Ishikawa (cell line): ENCODE measurements around the gene NCBP1.
A peak's percentile ranks its signal among the peaks of the same experiment; 100 is the strongest.

Experiments used
- CEBPB ChIP-seq: IDR thresholded peaks from 2 replicates; pipeline ENCODE4 v1.6.1; 2012
- CREB1 ChIP-seq: IDR thresholded peaks from 2 replicates; pipeline ENCODE4 v1.6.1; 2012; ENCODE audit warnings: low read depth
- EGR1 ChIP-seq: IDR thresholded peaks from 2 replicates; pipeline ENCODE4 v1.6.1; 2012
- EP300 ChIP-seq: IDR thresholded peaks from 2 replicates; pipeline ENCODE4 v1.6.1; 2012; ENCODE audit warnings: borderline replicate concordance
- FOXM1 ChIP-seq: IDR thresholded peaks from 2 replicates; pipeline ENCODE4 v1.6.1; 2012; ENCODE audit warnings: low read depth, borderline replicate concordance
- MAX ChIP-seq: IDR thresholded peaks from 2 replicates; pipeline ENCODE4 v1.6.1; 2012
- NFIC ChIP-seq: IDR thresholded peaks from 2 replicates; pipeline ENCODE4 v1.6.1; 2012
- RAD21 ChIP-seq: IDR thresholded peaks from 2 replicates; pipeline ENCODE4 v1.6.1; 2012; ENCODE audit warnings: low read depth
- REST ChIP-seq: IDR thresholded peaks from 2 replicates; pipeline ENCODE4 v1.6.1; 2012; ENCODE audit warnings: low read depth, mild to moderate bottlenecking
- TAF1 ChIP-seq: IDR thresholded peaks from 2 replicates; pipeline ENCODE4 v1.6.1; 2012; ENCODE audit warnings: low read depth, mild to moderate bottlenecking
- TCF12 ChIP-seq: IDR thresholded peaks from 2 replicates; pipeline ENCODE4 v1.6.1; 2012; ENCODE audit warnings: low read depth
- TEAD4 ChIP-seq: IDR thresholded peaks from 2 replicates; pipeline ENCODE4 v1.6.1; 2012
- USF1 ChIP-seq: IDR thresholded peaks from 2 replicates; pipeline ENCODE4 v1.6.1; 2012
- YY1 ChIP-seq: IDR thresholded peaks from 2 replicates; pipeline ENCODE4 v1.6.1; 2012; ENCODE audit warnings: low read depth
- ZBTB7A ChIP-seq: IDR thresholded peaks from 2 replicates; pipeline ENCODE4 v1.6.1; 2012; ENCODE audit warnings: low read depth

Gene NCBP1

GRCh38 chr9:97594381-97594921, 39.2 kb upstream of the NCBP1 start:
- no peak for TF ChIP-seq EP300
- no peak for TF ChIP-seq CREB1
- TF ChIP-seq RAD21, result no peak
- TF ChIP-seq CEBPB, result no peak
- no peak for TF ChIP-seq FOXM1
- TF ChIP-seq REST, result no peak
- TF ChIP-seq TAF1, result no peak
- TF ChIP-seq NFIC, result no peak
- no peak for TF ChIP-seq TEAD4
- no peak for TF ChIP-seq TCF12
- TF ChIP-seq ZBTB7A, result no peak
- TF ChIP-seq EGR1, result no peak
- no peak for TF ChIP-seq MAX
- TF ChIP-seq USF1, result no peak
- no peak for TF ChIP-seq YY1

GRCh38 chr9:97596906-97597305, 36.7 kb upstream of the NCBP1 start:
- TF ChIP-seq MAX, result no peak
- TF ChIP-seq EP300, result no peak
- TF ChIP-seq ZBTB7A, result no peak
- TF ChIP-seq FOXM1, result no peak
- no peak for TF ChIP-seq EGR1
- no peak for TF ChIP-seq REST
- no peak for TF ChIP-seq CEBPB
- no peak for TF ChIP-seq USF1
- TF ChIP-seq YY1, result no peak
- no peak for TF ChIP-seq CREB1
- no peak for TF ChIP-seq NFIC
- no peak for TF ChIP-seq RAD21
- no peak for TF ChIP-seq TAF1
- TF ChIP-seq TEAD4, result no peak
- no peak for TF ChIP-seq TCF12

- TF ChIP-seq USF1 (no peak), CREB1 (no peak), RAD21 (peak; percentile 73), TAF1 (no peak), EP300 (no peak), NFIC (no peak), TEAD4 (0 out of 2 replicates have a peak, but pooled peaks have one; percentile 16), YY1 (no peak), FOXM1 (no peak), MAX (no peak), ZBTB7A (no peak), REST (no peak), TCF12 (no peak), EGR1 (no peak), CEBPB (0 out of 2 replicates have a peak, but pooled peaks have one; percentile 0)
These were observed 34.9 kb upstream of the NCBP1 start for GRCh38 chr9:97598461-97599288.
